ENCODE measurements around the gene APOB. TPM values are rescaled to one million over a fixed set of nuclear protein-coding genes. Genes with fewer than 3 reads are reported as not detected.
A peak's percentile ranks its signal among the peaks of the same experiment; 100 is the strongest.

APOB gene
- total and polyA plus RNA-seq, 2 of the 13 experiments (the other 11 are each of a cell fraction or from before 2014, with no cell fraction given): 1,569 to 2,515 TPM

- TF ChIP-seq ZNF20 (CRISPR knock-in tag; IDR thresholded peaks at IDR 0.05): no peak
- TF ChIP-seq AHDC1 (CRISPR knock-in tag; IDR thresholded peaks at IDR 0.05; ENCODE audit: borderline replicate concordance): no peak
- 0 out of 2 replicates have a peak, but pooled peaks have one; percentile 57 for TF ChIP-seq ZNF816 (CRISPR knock-in tag; IDR thresholded peaks at IDR 0.05; ENCODE audit: borderline replicate concordance)
- no peak for TF ChIP-seq AHR (CRISPR knock-in tag; IDR thresholded peaks at IDR 0.05)
- TF ChIP-seq SMAD3 (CRISPR knock-in tag; IDR thresholded peaks at IDR 0.05): no peak
- TF ChIP-seq SNAPC4 (CRISPR knock-in tag; IDR thresholded peaks at IDR 0.05): no peak
- no peak for TF ChIP-seq AKAP8 (CRISPR knock-in tag; IDR thresholded peaks at IDR 0.05)
- TF ChIP-seq DBP (CRISPR knock-in tag; IDR thresholded peaks at IDR 0.05; ENCODE audit: not compliant biosample characterization): no peak
- TF ChIP-seq ZBTB14 (CRISPR knock-in tag; IDR thresholded peaks at IDR 0.05): no peak
- no peak for TF ChIP-seq ZNF850 (CRISPR knock-in tag; conservative IDR thresholded peaks at IDR 0.05)
- TF ChIP-seq CHCHD3 (CRISPR knock-in tag; IDR thresholded peaks at IDR 0.05): no peak
- TF ChIP-seq CREB3 (CRISPR knock-in tag; IDR thresholded peaks at IDR 0.05): no peak
Observed at GRCh38 chr2:21020031-21020667, 23.7 kb downstream of the APOB start (continued).

Data from HepG2 (cell line).